HTERT RPE-1 (cell line): Measurements from ENCODE around the gene GALNT13.

Experiments used
- in situ Hi-C: fragments of 300-500 bp; cut with MboI; formaldehyde crosslinking; loops from 4 replicates; pipeline ENCODE4 v1.14.3; 2020; ENCODE audit warnings: low sequenced_read_pairs

The GALNT13 gene

DNA sequence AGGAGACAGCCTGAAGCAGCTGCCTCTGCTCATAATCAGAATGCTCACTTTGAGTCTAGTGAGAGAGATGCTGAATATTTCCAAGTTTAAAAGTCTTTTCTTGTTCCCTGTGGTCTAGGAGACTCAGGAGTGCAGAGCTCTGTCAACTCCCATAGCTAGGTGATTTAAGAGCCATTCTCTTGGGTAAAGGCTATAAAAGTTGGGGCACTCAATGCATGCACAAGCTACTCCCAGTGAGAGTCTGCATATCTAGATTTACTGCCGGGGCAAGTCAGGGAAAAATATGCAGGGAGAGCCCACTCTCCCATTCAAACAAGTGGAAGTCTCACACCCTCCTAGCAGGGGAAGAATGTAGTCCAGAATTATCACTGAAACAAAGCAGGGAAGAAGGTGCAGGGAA lies 418.1 kb downstream of the GALNT13 start:
- in situ Hi-C loops = no loop called here

- in situ Hi-C loops = no loop called here
These were observed 419.8 kb downstream of the GALNT13 start for GRCh38 chr2:154291511-154291910.

- in situ Hi-C loops = no loop called here
These were observed 420.2 kb downstream of the GALNT13 start for GRCh38 chr2:154291927-154292326.

DNA sequence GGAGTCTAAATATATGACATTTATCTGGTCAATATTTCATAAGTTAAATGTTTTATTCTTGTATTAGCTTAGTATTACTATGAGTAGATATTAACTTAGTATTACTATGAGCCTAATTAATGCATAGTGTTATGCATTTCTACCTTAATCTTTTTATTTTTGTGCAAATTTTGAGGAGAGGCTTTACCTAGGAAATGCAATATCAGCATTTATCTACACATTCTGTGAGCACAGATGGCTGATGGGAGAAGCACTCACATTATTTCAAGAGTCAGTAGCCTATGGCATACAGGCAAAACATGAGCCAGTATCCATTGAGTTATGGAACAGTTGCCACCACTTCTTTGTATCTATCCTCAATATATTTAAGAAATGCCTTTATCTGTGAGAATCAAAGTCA lies 422.1 kb downstream of the GALNT13 start:
- in situ Hi-C loops = no loop called here

- in situ Hi-C loops = no loop called here
These were observed 434.7 kb downstream of the GALNT13 start for GRCh38 chr2:154306266-154306970.

DNA sequence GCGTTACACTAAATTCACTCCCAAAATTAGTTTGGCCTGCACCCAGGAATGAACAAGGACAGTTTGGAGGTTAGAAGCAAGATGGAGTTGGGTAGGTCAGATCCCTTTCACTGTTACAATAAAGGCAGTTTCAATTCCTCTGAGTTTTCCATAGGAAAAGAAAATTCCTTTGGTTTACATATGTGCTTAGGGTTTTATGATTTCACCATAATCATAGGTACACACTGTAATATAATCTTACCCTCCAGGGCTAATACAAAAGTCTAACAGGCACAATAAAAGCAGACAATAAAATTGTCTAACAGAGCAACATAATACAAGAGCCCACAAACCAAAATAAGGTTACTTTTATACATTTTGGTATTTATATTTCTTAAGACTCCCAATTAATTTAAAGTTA lies 435.3 kb downstream of the GALNT13 start:
- in situ Hi-C loops = no loop called here

GRCh38 chr2:154324601-154325000 lies 452.9 kb downstream of the GALNT13 start:
- in situ Hi-C loops = no loop called here

GRCh38 chr2:154329510-154329909 lies 457.8 kb downstream of the GALNT13 start:
- in situ Hi-C loops = no loop called here

DNA sequence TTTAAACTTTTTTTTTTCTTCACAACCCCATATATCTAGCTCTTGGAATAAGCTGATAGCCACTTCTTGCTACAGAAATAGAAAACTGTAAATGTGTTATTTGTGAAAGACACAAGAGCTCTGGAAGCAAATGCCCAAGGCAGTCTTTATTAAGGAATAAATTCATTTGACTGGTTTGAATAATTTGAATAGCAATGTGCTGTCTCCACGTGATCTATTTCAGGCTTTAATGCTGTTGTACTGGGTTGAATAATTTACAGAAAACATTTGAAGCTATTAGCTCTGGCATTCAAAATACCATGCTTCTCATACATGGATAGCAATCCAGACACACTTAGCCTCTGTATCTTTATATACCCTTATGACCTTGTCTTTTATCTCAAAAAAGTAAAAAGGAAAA lies 460.1 kb downstream of the GALNT13 start:
- in situ Hi-C loops = no loop called here

GRCh38 chr2:154336201-154336600 lies 464.5 kb downstream of the GALNT13 start:
- in situ Hi-C loops = no loop called here

GRCh38 chr2:154338352-154338967 lies 466.7 kb downstream of the GALNT13 start:
- in situ Hi-C loops = no loop called here

DNA sequence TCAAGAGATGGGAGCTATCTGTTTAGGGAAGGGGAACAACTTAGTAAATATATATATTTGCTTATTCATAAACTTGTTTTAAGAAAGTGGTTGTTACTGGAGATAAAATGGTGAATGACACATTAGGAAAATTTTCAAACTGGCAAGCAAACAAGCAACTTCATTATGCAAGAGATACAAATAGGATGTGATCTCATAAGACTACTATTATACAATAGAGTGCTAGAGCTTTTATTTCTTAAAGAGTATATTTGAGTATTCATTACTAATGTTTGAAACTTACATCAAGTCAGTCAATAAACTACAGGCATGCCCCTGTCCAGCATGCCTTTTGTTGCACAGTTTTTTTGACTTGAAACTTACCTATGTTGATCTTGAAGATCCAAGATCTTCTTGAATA lies 471.6 kb downstream of the GALNT13 start:
- in situ Hi-C loops = no loop called here

GRCh38 chr2:154350911-154351310 lies 479.2 kb downstream of the GALNT13 start:
- in situ Hi-C loops = no loop called here

- in situ Hi-C loops = no loop called here
These were observed 489.6 kb downstream of the GALNT13 start for GRCh38 chr2:154361276-154361675.

DNA sequence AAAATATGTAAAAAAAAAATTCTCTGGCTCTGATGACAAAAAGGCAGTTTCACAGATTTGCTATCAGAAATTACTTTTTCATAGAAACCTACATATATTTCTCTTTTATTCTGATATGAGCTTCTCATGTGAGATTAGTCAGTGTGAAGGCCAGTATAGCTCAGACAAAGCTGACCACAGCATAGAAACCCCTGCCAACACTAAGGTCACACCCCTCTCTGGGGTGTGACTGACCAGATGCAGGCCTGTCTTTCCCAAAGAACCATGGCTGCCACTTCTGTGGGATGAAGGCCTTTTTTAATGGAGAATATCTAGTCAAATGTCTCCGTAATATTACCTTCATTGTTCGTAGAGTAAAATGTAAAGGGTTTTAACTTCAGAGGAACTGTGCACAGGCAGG lies 496.4 kb downstream of the GALNT13 start:
- in situ Hi-C loops = no loop called here

GRCh38 chr2:154370873-154371272 lies 499.2 kb downstream of the GALNT13 start:
- in situ Hi-C loops = no loop called here

- in situ Hi-C loops = no loop called here
These were observed 502.7 kb downstream of the GALNT13 start for GRCh38 chr2:154374416-154374815.

- in situ Hi-C loops = no loop called here
These were observed 503.8 kb downstream of the GALNT13 start for GRCh38 chr2:154375579-154375931.

DNA sequence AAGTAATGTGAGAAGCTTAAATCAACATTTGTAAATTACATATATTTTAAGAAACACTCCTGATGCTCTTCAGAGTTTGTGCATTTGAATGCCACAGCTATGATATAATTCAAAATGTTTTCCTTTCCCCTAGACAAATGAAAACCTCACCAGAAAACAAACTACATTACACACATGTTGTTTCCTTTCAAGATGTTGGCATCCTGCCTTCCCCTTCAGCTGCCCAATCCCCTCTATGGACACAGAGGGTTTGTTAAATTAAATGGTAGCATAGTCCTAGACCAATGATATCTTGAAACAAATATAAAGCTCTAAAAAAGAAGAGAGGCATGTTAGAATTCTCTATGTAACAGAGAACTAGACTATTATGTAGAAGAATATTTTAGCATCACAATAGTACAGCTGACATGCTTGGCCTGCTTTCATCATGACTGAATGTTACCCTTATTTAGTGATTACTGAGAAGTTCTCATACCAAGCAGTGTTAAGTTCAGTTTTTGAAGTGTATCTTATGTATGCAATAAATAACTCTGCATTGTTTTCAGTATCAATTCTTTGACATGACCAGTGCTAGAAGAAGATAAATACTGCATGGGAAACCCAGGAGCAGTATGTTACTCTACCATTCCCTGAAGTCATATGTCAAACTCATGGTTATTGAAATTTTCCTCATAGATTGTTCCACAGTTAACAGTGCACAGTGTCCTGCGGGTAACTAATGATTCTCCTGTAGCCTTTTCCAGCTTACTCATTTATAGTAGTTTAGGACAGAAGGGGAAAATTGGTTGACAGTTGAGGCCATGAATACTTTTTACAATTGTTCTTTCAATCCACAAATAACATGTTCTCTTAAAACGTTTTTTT lies 510.4 kb downstream of the GALNT13 start:
- in situ Hi-C loops = no loop called here

DNA sequence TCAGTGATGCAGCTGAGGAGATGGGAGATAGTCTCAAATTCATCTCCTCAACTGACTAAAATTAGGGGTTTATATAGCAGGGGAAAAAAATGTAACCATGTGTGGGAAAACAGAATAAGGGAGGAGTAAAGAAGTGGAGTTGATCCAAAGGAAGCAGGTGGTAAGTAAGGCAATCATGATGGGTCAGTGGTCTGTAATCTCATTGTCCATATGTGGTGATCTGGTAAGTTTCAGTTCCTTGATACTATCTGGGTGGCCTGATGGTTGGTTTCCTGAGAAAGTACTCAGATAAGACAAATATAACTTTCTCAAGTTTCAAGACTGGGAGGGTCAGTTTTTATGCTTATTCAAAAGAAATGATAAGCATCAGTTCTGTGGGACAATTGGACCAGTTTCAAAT lies 514.5 kb downstream of the GALNT13 start:
- in situ Hi-C loops = no loop called here

- in situ Hi-C loops = no loop called here
These were observed 519.3 kb downstream of the GALNT13 start for GRCh38 chr2:154391051-154391450.

DNA sequence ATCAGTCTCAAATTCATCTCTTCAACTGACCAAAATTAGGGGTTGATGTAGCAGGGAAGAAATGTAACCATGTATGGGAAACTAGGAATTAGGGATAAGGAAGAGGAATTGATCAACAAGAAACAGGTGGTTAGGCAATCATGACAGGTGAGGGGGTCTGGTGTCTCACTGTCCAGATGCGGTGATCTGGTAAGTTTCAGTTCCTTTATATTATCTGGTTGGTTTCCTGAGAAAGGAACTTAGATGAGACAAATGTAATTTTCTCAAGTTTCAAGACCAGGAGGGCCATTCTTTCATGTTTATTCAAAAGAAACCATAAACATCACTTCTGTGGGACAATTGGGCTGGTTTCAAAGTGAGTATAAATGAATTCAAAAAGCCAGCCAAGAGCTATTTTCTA lies 520.5 kb downstream of the GALNT13 start:
- in situ Hi-C loops = no loop called here
